Panc1 (cell line): ENCODE results near the gene DLG2. TPM values are rescaled to one million over a fixed set of nuclear protein-coding genes. Genes with fewer than 3 reads are reported as not detected.

ENCODE experiments used
- ATAC-seq: fragments of 200-7000 bp; cut with Tn5 transposase; 2 replicates; pipeline ENCODE4 v1.9.1; 2020; ENCODE audit warnings: mild to moderate bottlenecking, moderate library complexity
- BruUV-seq: library from RNA; stranded (reverse); fragments of 400-500 nt; replicated peaks from 2 replicates; lab custom pipeline; 2021; lab: Mats Ljungman, UMichigan
- CTCF ChIA-PET: fragments of 300-600 bp; sonication (Branson Sonifier 250); formaldehyde crosslinking; loops from one replicate; lab custom pipeline; 2022; ENCODE audit warnings: antibody characterized with exemption; lab: Charles Lee
- POLR2A ChIA-PET: fragments of 300-600 bp; sonication (Branson Sonifier 250); formaldehyde crosslinking; loops from one replicate; lab custom pipeline; 2022; ENCODE audit warnings: antibody characterized with exemption; lab: Charles Lee
- DNase-seq: peaks from one replicate; pipeline ENCODE4 v3.0.0-alpha.2; 2010; ENCODE audit warnings: low read depth, low spot score
- H3K27ac ChIP-seq: 2 replicates; pipeline ENCODE4 v1.5.1; 2011; ENCODE audit warnings: mild to moderate bottlenecking, low read length, inconsistent platforms
- H3K27me3 ChIP-seq: fragments of 200-500 bp; sonication (Bioruptor generic); 2 replicates; pipeline ENCODE4 v1.6.0; 2014; ENCODE audit warnings: low read length, inconsistent platforms; ENCODE audit not compliant: control insufficient read depth, insufficient read depth
- H3K36me3 ChIP-seq: fragments of 200-500 bp; sonication (Bioruptor generic); 2 replicates; pipeline ENCODE4 v1.5.1; 2014; ENCODE audit warnings: inconsistent platforms, mild to moderate bottlenecking, low read length, moderate library complexity; ENCODE audit not compliant: control insufficient read depth, insufficient read depth
- H3K4me1 ChIP-seq: 2 replicates; pipeline ENCODE4 v1.5.1; 2011; ENCODE audit warnings: inconsistent platforms, mild to moderate bottlenecking, low read length, moderate library complexity; ENCODE audit not compliant: control insufficient read depth, insufficient read depth
- H3K4me3 ChIP-seq, 2 experiments: 2 replicates each; pipeline ENCODE4 v1.5.1; 2011 to 2012; ENCODE audit warnings: low read depth in 2 of 2, low read length in 2 of 2, mild to moderate bottlenecking in 2 of 2, inconsistent platforms in 1 of 2, moderate library complexity in 1 of 2
- H3K9me3 ChIP-seq: fragments of 200-500 bp; sonication (Bioruptor generic); 2 replicates; pipeline ENCODE4 v1.5.1; 2014; ENCODE audit warnings: low read depth, mild to moderate bottlenecking, inconsistent platforms, low read length, moderate library complexity; ENCODE audit not compliant: control insufficient read depth, insufficient read depth
- POLR2AphosphoS5 ChIP-seq: IDR thresholded peaks from 2 replicates; pipeline ENCODE4 v1.6.1; 2012; ENCODE audit warnings: mild to moderate bottlenecking, low read depth, low read length, moderate library complexity
- SIN3A ChIP-seq: IDR thresholded peaks from 2 replicates; pipeline ENCODE4 v1.6.1; 2012; ENCODE audit warnings: low read depth, mild to moderate bottlenecking, low read length, moderate library complexity, borderline replicate concordance; ENCODE audit not compliant: insufficient read depth
- TCF7L2 ChIP-seq: IDR thresholded peaks from 2 replicates; pipeline ENCODE4 v1.6.1; 2011; ENCODE audit warnings: mild to moderate bottlenecking, low read depth, low read length, inconsistent platforms
- in situ Hi-C: cut with HindIII; loops from 2 replicates; pipeline ENCODE4 v1.10.0; 2016; ENCODE audit warnings: low sequenced_read_pairs, low pct_unique_long_range_greater_than_20kb
- intact Hi-C: fragments of 100-400 bp; cut with micrococcal nuclease; formaldehyde crosslinking; loops from one replicate; pipeline ENCODE4 v1.10.0; 2022; ENCODE audit not compliant: unreplicated experiment
- total RNA-seq: library from RNA; stranded (reverse); gene quantifications from one replicate; pipeline ENCODE4 v1.2.1, GENCODE V29; 2021; ENCODE audit not compliant: unreplicated experiment
- TF ChIP-seq, protein P1 (sequence below), 2 experiments: IDR thresholded peaks; 2 replicates each; pipeline ENCODE4 v1.6.1; 2011 to 2012; ENCODE audit warnings: low read depth in 2 of 2, control low read depth in 1 of 2, low read length in 1 of 2, mild to moderate bottlenecking in 1 of 2, moderate library complexity in 1 of 2; ENCODE audit not compliant: insufficient read depth in 1 of 2
- TF ChIP-seq, protein P2 (sequence below): fragments of 450-650 bp; IDR thresholded peaks from 2 replicates; pipeline ENCODE4 v1.5.1; 2017; ENCODE audit warnings: mild to moderate bottlenecking

DLG2 gene
- total RNA-seq, 1 experiment from 2014 or later: 4.2 TPM

DNA sequence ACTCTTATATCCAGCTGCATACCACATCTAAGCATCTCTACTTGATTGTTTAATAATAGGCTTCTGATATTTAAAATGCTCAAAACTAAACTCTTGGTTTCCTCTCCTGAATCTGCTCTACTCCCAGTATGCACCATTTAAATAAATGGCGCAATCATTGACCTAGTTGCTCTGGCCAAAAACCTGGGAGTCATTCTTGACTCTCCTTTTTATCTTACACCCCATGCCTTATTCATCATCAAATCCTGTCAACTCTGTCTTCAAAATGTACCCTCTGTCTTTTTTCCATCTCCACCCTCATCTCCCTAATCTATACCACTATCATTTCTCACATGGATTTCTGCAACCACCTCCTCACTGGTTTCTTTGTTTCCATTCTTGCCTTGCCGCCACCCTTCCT lies 1941.4 kb downstream of the DLG2 start:
- intact Hi-C loops: no loop called here
- Histone ChIP-seq H3K9me3 (no peaks in the 10 kb centered on the region), H3K27ac (no peak overlapping the region), H3K27me3 (peaks cover 15% of the 10 kb centered on the region), H3K4me1 (no peaks in the 10 kb centered on the region), H3K36me3 (no peaks in the 10 kb centered on the region), H3K4me3 (no peak overlapping the region)
- no peak for ATAC-seq
- TF ChIP-seq TCF7L2 (no peak), POLR2AphosphoS5 (no peak), SIN3A (no peak)
- TF ChIP-seq, protein P1, sequence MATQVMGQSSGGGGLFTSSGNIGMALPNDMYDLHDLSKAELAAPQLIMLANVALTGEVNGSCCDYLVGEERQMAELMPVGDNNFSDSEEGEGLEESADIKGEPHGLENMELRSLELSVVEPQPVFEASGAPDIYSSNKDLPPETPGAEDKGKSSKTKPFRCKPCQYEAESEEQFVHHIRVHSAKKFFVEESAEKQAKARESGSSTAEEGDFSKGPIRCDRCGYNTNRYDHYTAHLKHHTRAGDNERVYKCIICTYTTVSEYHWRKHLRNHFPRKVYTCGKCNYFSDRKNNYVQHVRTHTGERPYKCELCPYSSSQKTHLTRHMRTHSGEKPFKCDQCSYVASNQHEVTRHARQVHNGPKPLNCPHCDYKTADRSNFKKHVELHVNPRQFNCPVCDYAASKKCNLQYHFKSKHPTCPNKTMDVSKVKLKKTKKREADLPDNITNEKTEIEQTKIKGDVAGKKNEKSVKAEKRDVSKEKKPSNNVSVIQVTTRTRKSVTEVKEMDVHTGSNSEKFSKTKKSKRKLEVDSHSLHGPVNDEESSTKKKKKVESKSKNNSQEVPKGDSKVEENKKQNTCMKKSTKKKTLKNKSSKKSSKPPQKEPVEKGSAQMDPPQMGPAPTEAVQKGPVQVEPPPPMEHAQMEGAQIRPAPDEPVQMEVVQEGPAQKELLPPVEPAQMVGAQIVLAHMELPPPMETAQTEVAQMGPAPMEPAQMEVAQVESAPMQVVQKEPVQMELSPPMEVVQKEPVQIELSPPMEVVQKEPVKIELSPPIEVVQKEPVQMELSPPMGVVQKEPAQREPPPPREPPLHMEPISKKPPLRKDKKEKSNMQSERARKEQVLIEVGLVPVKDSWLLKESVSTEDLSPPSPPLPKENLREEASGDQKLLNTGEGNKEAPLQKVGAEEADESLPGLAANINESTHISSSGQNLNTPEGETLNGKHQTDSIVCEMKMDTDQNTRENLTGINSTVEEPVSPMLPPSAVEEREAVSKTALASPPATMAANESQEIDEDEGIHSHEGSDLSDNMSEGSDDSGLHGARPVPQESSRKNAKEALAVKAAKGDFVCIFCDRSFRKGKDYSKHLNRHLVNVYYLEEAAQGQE (IDR thresholded peaks at IDR 0.05; ENCODE audit: insufficient read depth in 1 of 2, low read depth in 2 of 2, low read length in 1 of 2): no peak
- TF ChIP-seq, protein P2, sequence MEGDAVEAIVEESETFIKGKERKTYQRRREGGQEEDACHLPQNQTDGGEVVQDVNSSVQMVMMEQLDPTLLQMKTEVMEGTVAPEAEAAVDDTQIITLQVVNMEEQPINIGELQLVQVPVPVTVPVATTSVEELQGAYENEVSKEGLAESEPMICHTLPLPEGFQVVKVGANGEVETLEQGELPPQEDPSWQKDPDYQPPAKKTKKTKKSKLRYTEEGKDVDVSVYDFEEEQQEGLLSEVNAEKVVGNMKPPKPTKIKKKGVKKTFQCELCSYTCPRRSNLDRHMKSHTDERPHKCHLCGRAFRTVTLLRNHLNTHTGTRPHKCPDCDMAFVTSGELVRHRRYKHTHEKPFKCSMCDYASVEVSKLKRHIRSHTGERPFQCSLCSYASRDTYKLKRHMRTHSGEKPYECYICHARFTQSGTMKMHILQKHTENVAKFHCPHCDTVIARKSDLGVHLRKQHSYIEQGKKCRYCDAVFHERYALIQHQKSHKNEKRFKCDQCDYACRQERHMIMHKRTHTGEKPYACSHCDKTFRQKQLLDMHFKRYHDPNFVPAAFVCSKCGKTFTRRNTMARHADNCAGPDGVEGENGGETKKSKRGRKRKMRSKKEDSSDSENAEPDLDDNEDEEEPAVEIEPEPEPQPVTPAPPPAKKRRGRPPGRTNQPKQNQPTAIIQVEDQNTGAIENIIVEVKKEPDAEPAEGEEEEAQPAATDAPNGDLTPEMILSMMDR: no peak
- POLR2A ChIA-PET: no interaction called here
- in situ Hi-C loops: no loop called here
- CTCF ChIA-PET: no interaction called here
- no TSS peak for BruUV-seq
- no peak for DNase-seq

DNA sequence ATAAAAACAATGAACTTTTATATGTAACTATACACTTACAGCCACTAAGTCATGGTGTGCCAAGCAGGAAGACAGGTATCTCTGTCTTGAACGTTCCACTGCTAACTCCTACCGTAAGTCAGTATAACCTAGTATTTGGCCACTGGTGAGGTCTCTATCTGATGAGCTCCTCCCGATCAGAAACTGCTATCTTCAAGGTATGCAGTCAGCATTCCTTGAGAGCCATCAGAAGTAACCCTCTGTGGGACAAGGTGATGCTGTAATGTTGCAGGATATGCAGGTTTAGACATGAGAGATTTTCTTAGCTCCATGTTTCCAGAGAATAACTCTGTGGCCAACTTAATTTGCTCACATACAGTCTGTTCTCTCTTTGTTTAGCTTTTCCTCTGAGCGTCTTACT lies 1943.1 kb downstream of the DLG2 start:
- BruUV-seq: no TSS peak
- no peaks in the 10 kb centered on the region for H3K9me3 ChIP-seq
- intact Hi-C loops (no loop called here), in situ Hi-C loops (no loop called here)
- ChIA-PET POLR2A (no interaction called here), CTCF (no interaction called here)
- DNase-seq (no peak), ATAC-seq (no peak)
- no peaks in the 10 kb centered on the region for H3K36me3 ChIP-seq
- no peaks in the 10 kb centered on the region for H3K4me1 ChIP-seq
- H3K27me3 ChIP-seq: peaks cover 23% of the 10 kb centered on the region
- TF ChIP-seq POLR2AphosphoS5 (no peak), SIN3A (no peak), TCF7L2 (no peak)
- TF ChIP-seq, protein P2: no peak
- TF ChIP-seq, protein P1 (IDR thresholded peaks at IDR 0.05; ENCODE audit: insufficient read depth in 1 of 2, low read depth in 2 of 2, low read length in 1 of 2): no peak
- H3K4me3 ChIP-seq: no peak overlapping the region
- H3K27ac ChIP-seq: no peak overlapping the region
